ENCODE measurements around the gene BBX.
"Not testable (repeated sequence)": the region's sequence is repeated elsewhere in the genome, so short reads cannot be mapped to it uniquely, and the experiment has no call there.

The BBX gene

DNA sequence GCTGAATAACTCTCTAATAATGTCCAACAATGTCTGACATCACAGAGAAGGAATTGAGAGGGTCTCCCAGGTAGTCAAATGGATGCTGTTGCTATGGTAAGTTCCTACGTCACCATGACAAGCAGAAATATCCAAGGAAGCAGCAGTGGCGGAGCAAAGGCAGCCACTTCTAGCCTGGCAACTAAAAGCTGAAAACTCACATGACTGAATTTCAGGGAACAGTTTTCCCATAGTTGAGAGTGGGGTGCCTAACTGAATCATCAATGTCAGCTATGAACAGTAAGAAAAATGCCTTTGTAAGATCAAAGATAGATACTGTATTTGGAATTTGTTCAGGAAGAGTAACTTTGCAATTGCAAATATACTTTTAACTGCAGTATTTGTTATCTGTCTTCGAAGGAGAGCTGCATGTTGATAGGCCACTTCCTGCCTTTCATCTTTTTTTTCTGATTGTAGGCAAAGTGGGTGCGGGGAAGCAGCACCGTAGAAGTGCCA is 161.7 kb downstream of the BBX start:
- no peak for DNase-seq

- no peak for DNase-seq
Observed at GRCh38 chr3:107685383-107685782, 162.6 kb downstream of the BBX start.

DNA sequence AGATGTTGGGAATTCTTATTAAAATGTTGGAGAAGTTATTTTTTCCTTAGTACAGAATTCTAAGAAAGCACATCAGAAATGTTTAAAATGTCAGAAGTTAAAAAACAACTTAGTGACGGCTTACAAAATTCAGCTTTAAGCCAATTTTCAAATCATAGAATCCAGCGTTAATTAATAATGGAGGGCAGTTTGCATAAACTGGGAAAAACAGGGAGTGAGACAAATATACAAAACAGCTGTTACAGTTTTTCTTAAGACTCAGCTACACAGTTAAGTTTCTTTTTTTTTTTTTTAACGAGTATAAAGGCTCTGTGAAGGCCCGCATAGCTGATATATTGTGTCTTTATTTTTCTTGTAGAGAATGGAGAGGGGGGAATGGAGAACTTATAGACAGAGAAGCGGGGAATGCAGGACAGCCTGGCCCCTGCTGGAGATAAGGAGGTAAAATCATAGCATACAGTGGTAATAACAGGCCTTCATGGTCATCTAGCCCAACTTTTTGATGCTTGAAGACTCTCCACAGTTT is 164.4 kb downstream of the BBX start:
- no peak for DNase-seq

DNA sequence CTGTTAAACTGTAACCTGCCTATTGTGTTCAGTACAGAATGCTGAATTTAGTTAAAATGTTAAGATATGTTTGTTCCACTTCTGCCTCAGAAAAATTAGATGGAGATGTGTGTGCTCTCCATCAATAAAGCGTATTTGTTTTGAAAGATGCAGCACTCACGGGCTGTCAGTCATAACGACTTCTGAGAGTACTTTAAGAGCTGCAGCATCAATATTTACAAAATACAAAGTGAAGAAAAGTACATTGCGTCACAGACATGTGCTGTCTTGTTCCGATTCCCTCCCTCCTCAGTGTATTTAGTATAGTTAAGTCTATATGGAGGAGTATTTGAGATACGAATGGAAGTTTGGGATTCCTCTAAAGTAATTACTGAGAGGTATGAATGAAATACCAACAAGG is 166.6 kb downstream of the BBX start:
- no peak for DNase-seq

- no peak for DNase-seq
Observed at GRCh38 chr3:107690522-107691138, 167.9 kb downstream of the BBX start.

DNA sequence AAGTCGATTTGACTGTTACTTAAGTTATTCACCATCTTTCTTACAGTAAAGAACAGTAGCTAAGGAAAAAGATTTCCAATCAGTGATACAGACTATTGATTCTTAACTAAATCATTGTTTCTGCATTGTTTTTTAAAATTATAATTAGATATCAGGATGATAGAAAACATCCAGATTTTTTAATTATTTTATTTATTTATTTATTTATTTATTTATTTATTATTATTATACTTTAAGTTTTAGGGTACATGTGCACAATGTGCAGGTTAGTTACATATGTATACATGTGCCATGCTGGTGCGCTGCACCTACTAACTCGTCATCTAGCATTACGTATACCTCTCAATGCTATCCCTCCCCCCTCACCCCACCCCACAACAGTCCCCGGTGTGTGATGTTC is 169.2 kb downstream of the BBX start:
- not testable (repeated sequence) for DNase-seq

DNA sequence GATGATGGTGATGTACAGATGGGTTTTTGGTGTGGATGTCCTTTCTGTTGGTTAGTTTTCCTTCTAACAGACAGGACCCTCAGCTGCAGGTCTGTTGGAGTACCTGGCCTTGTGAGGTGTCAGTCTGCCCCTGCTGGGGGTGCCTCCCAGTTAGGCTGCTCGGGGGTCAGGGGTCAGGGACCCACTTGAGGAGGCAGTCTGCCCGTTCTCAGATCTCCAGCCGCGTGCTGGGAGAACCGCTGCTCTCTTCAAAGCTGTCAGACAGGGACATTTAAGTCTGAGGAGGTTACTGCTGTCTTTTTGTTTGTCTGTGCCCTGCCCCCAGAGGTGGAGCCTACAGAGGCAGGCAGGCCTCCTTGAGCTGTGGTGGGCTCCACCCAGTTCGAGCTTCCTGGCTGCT is 174.6 kb downstream of the BBX start:
- DNase-seq = not testable (repeated sequence)

- DNase-seq = peak; percentile 33
Observed at GRCh38 chr3:107697855-107698254, 175.1 kb downstream of the BBX start.

DNA sequence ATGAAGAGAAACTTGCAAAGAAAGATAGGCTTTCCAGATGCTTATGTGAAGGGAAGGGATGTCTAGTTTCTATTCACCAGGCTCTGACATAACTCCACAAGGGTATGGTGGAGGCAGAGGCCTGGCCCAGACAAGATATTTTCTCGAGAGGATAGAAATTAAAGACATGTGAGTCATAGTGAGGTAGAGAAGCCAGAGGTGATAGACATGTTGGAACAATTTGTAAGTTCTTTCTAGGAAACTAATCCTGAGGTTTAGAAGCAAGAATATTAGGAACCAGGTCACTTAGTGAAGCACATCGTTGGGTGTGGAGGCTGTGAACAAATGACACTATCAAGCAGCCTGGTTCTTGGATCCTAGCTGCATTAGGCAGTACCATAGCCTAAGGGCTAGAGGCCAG is 176.9 kb downstream of the BBX start:
- DNase-seq = no peak

GRCh38 chr3:107701299-107701698 is 178.5 kb downstream of the BBX start:
- no peak for DNase-seq

GRCh38 chr3:107704477-107704876 is 181.7 kb downstream of the BBX start:
- DNase-seq = no peak

GRCh38 chr3:107705046-107705445 is 182.3 kb downstream of the BBX start:
- DNase-seq = no peak

DNA sequence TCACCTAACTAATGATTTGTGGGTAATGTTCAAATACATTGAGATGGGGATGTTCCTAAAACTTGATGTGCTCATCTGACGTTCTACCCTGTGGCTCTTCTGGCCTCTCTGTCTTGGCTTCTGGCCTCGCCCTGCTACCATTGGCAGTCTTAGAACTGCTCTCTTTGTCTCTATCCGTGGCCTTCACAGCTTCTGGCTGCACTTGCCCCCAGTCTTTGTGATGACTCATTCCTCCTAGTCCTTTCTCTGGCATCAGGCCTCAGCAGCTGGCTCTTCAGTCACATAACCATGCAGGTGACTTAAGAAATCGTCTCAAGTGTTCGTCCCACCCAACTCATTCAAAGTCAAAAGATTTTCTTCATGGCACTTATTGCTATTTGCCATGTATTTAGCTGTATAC is 188.1 kb downstream of the BBX start:
- no peak for DNase-seq

DNA sequence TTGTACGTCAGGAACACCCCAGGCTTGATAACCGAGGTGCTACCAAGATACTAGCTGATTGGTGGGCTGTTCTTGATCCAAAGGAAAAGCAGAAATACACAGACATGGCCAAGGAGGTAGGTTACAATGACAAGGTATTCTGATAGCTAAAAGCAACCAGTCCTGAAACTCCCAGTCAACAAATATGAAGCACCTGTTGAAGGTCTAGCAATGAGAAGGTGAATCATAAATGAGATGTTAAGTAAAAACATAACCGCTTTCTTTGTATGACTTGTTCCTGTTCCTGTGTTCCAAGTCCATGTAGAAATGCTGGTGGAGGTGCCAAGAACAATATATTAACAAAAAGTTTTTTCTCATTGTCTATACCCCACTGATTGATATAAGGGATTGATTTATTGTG is 194.0 kb downstream of the BBX start:
- DNase-seq = no peak

GRCh38 chr3:107718547-107718946 is 195.8 kb downstream of the BBX start:
- DNase-seq = no peak

- no peak for DNase-seq
Observed at GRCh38 chr3:107727102-107727501, 204.3 kb downstream of the BBX start.

- DNase-seq = no peak
Observed at GRCh38 chr3:107729686-107730085, 206.9 kb downstream of the BBX start.

DNA sequence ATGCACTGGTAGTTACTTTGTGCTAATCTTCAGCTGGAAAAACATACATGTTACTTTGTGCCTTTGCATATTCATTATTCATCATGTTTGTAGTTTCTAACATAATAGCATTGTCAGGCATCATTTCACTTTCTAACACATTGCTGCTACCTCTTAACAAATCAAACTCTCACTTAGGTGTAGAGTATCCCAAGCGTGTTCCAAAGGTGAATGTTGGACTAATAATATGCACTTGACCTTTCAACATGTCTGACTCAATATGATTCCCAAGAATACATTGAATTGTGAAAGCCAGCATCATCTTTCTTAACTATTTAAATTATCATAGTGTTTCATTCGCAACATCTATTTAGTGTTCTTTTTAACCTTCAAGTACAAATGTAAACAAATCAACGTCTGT is 211.6 kb downstream of the BBX start:
- DNase-seq = no peak

DNA sequence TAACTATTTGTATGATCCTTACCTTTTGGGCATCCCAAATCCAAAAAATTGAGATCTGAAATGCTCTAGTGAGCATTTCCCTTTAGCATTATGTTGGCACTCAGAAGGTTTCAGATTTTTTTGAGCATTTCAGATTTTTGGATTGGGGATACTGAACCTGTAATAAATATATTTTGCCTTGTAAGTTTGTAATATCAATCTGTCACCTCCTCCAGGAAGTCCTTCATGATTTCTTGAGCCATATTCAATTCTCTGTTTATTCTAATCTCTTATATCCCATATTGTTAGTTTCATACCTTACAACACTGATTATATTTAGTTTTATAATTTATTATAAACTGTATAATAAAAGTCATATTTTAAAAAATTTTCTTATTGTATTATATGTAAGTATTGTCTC is 215.2 kb downstream of the BBX start:
- DNase-seq = no peak

GRCh38 chr3:107738486-107739183 is 215.9 kb downstream of the BBX start:
- no peak for DNase-seq

DNA sequence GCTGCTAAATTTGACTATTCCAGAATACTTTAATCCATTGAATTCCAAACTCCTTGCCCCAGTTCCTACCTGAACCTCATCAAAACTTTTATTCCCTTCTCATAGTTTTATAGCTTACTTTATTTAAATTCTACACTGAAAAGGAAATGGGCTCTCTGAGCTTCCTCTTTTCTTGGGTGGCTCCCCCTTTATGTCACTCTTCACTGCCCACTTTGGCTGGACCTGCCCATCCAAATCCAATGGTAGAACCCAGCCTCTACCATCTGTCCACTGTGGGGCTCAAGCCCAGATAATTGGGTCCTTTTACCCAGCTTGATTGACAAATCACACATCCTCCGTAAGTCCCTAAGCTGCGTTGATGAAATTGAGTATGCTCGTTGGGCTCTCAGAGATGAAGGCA is 216.5 kb downstream of the BBX start:
- no peak for DNase-seq

DNA sequence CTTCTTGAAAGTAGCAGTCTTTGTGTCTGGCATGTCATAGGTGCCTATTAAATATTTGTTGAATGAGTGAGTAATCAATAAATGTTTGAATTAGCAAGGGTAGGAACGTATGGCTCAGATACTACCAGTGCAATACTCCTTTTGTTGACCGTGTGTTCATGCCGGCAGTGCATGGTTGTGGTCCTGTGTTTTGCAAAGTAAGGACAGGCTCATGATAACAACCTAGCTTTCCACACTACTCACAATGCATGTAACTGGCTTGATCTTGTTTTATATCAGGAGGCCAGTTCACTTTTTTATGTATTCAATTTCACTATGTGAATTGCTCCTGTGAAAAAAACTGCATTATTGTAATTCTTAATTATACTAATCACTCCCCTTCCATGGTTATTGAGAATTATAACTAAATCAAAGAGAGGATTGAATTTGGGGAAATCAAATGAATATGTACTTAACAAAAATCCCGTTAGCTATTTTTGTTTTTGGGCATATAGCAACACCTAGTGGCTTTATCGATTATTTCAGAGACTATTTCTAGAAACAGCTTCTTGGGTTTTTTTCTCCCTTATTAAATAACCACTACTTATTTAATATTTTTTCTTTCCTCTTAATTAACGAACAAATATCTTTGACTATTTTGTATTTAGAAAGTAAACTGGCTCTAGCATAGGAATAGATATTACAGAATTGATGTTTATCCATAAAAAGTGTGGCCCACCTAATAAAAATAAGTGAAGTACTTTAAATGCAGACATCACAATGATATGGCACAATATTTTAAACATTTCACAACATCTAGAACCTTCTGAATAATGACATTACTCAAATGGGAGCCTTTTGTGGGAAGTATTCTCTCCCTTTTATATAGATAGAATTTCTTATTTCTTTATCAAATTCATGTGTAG is 218.5 kb downstream of the BBX start:
- no peak for DNase-seq

DNA sequence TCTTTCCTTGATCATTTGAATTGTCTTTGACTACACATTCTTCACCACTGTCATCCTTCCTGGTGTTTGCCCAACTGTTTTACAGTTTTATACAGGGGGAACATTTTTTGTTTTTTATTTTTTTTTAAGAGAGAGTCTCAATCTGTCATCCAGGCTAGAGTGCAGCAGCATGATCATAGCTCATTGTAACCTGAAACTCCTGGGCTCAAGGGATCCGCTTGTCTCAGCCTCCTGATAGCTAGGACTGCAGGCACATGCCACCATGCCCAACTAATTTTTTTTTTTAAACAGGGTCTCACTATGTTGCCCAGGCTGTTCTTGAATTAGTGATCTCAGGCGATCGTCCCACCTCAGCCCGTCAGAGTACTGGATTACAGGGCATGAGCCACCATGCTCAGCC is 222.6 kb downstream of the BBX start:
- DNase-seq = no peak
